Erythroblast (primary cell): ENCODE measurements around the gene KRT86.
"Not testable (repeated sequence)": the region's sequence is repeated elsewhere in the genome, so short reads cannot be mapped to it uniquely, and the experiment has no call there.

Source experiments
- DNase-seq, 2 experiments: peaks; one replicate each; lab custom pipeline; 2025; lab: John Stamatoyannopoulos, UW
- GATA1 ChIP-seq: IDR thresholded peaks from 2 replicates; pipeline ENCODE4 v1.6.1; 2011; ENCODE audit warnings: low read depth, mild to moderate bottlenecking, control low read depth, low read length, moderate library complexity
- POLR2A ChIP-seq: IDR thresholded peaks from 2 replicates; pipeline ENCODE4 v1.6.1; 2011; ENCODE audit warnings: mild to moderate bottlenecking, low read length

Gene KRT86

DNA sequence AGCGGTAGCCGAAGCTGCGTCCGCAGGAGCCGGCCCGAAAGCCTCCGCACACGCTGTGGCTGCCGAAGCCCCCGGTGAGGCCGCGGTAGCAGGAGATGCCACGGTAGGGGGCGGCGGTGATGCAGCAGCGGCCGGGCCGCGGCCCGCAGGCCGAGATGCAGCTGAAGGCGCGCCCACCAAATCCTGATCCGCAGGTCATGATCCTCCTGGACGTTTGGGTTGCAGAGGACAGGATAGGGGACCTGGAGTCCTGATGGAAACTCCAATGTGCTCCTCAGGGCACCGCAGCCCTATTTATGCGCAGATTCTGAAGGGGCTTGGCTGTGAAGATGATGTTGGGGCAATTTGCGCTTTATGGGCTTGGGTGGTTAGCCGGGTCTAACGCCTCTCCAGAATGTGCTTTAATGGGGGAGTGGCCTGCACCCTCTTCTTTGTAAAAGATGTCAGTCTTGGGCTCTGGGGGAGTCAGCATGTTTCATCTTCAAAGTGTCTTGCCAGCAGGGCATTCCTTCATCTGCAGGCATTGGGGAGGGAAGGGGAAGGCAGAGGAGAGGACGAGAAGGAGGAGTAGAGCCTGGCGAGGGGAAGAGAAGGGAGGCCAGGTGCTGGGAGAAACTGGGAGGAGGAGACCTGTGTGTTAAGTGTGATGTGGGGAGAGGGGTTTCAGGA lies 17.0 kb downstream of the KRT86 start, which contains the start of gene KRT81:
Gene KRT81 (minus strand): TSS at position 268 of the 669 bp plus-strand sequence. CDS start 69 bp downstream, at position 199.
- TF ChIP-seq GATA1 (no peak), POLR2A (no peak)
- DNase-seq, result no peak

DNA sequence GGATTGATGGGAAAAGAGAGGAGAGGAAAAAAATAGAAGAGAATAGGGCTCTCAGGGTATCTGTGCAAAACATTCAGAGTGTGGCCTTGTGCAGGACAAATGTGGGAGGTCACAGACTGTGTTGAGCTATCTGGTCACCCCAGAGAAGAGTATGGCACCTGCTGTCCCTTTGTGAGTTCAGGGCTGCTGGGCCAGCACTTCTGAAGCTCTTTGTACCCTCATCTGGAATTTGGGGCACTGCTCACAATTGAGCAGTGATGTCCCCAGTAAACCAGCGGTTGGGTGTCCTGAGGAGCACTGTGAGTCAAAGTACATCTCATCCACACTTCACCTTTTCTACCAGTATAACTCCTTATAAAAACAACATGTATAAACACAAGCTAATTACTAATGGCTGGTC lies 19.5 kb downstream of the KRT86 start:
- no peak for TF ChIP-seq GATA1
- no peak for TF ChIP-seq POLR2A
- no peak for DNase-seq

GRCh38 chr12:52294803-52295202 lies 20.4 kb downstream of the KRT86 start:
- DNase-seq, result no peak

GRCh38 chr12:52295663-52296062 lies 21.2 kb downstream of the KRT86 start:
- no peak for TF ChIP-seq GATA1
- no peak for TF ChIP-seq POLR2A
- DNase-seq, result no peak

More at GRCh38 chr12:52294803-52295202, 20.4 kb downstream of the KRT86 start:
- TF ChIP-seq GATA1 (no peak), POLR2A (no peak)

GRCh38 chr12:52296572-52297215 lies 22.2 kb downstream of the KRT86 start:
- no peak for DNase-seq
- TF ChIP-seq GATA1 (no peak), POLR2A (no peak)

DNA sequence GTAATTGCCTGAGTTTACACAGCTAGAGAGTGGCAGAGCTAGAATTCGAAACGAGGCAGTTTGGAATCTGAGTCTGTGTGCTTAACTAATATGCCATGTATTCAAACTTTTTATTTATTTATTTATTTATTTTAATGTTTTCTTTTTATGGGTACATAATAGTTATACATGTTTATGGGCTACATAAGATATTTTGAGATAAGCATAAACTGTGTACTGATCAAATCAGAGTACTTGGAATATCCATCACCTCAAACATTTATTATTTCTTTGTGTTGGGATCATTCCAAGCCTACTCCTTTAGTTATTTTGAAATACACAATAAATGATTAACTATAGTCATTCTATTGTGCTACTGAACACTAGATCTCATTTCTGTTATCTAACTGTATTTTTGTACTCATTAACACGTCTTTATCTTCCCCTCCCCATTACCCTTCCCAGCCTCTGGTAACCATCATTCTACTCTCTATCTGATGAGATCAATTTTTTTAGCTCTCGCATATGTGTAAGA lies 24.3 kb downstream of the KRT86 start:
- TF ChIP-seq GATA1 (no peak), POLR2A (no peak)
- no peak for DNase-seq

DNA sequence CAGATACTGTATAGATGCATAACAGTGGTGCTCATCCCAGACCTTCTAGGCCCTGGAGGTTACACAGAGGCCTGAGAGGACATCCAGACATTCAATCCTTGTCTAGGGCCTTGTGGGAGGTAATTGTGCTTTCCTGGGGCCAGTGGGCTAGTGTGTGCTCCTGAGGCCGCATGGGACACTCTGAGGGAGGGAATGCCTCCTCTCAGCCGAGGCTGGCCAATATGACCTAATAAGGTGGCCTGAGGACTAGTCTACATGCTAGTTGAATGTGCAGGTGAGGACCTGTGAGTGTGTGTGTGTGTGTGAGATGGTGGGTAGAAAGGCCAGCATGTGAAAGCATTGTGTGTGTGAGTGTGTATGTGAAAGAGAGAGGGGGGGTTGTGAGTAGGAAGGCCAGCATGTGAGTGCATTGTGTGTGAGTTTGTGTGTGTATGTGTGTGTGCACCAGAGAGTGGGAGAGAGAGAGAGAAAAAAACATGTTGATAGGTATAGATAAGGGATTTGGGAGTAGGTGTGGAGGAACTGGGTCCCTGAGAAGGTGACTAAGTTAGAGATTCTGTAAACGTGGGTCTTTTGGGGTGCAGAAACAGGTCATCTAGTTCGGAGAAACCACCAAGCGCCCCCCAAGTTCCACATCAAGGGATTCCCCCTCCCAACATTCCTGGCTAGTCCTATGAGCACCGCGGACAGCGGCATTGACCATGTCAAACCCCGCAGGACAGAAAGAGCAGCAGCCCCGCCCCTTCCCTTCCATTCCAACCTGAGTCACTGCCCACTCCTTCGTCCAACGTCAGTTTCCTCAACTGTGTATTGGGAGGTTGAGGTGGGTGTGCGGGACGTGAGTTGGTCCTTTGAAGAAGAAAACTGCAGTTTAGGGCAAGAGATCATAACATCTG lies 26.6 kb downstream of the KRT86 start:
- no peak for TF ChIP-seq GATA1
- no peak for TF ChIP-seq POLR2A
- no peak for DNase-seq

GRCh38 chr12:52301721-52302120 lies 27.3 kb downstream of the KRT86 start:
- not testable (repeated sequence) for DNase-seq

- DNase-seq, result not testable (repeated sequence)
Measured at GRCh38 chr12:52302242-52302914, 27.9 kb downstream of the KRT86 start.

- not testable (repeated sequence) for DNase-seq
Measured at GRCh38 chr12:52304941-52305411, 30.5 kb downstream of the KRT86 start.

GRCh38 chr12:52305921-52306705 lies 31.7 kb downstream of the KRT86 start:
- TF ChIP-seq POLR2A (no peak), GATA1 (no peak)

GRCh38 chr12:52306731-52307130 lies 32.3 kb downstream of the KRT86 start:
- DNase-seq, result no peak
- no peak for TF ChIP-seq POLR2A

More at GRCh38 chr12:52305921-52306705, 31.7 kb downstream of the KRT86 start:
- no peak for DNase-seq
